WTC11 (cell line): ENCODE measurements around the gene GLIPR1. TPM values are rescaled to one million over a fixed set of nuclear protein-coding genes. Genes with fewer than 3 reads are reported as not detected.

Experiments
- ATAC-seq: fragments of 200-7000 bp; cut with Tn5 transposase; 2 replicates; pipeline ENCODE4 v1.10.0; 2021; ENCODE audit warnings: mild to moderate bottlenecking, moderate library complexity
- CTCF ChIA-PET: fragments of 300-600 bp; sonication (Branson Sonifier 250); formaldehyde crosslinking; loops from one replicate; lab custom pipeline; 2021; ENCODE audit warnings: antibody characterized with exemption; lab: Charles Lee
- POLR2A ChIA-PET: fragments of 350-600 bp; sonication (Branson Sonifier 250); formaldehyde crosslinking; loops from one replicate; lab custom pipeline; 2021; ENCODE audit warnings: antibody characterized with exemption; lab: Charles Lee
- DNase-seq: peaks from one replicate; pipeline ENCODE4 v3.0.0; 2021; ENCODE audit warnings: low spot score
- H3K27ac Mint-ChIP-seq: 2 replicates; pipeline ENCODE4 v1.8.0; 2021; ENCODE audit warnings: mixed read lengths
- H3K27me3 Mint-ChIP-seq: 2 replicates; pipeline ENCODE4 v1.8.0; 2021; ENCODE audit warnings: low read depth, mild to moderate bottlenecking, moderate library complexity, mixed read lengths
- H3K36me3 Mint-ChIP-seq: 2 replicates; pipeline ENCODE4 v1.8.0; 2021; ENCODE audit warnings: mixed read lengths
- H3K4me1 Mint-ChIP-seq: 2 replicates; pipeline ENCODE4 v1.8.0; 2022; ENCODE audit warnings: mixed read lengths
- H3K4me3 Mint-ChIP-seq: 2 replicates; pipeline ENCODE4 v1.8.0; 2021; ENCODE audit warnings: mild to moderate bottlenecking, moderate library complexity, mixed read lengths
- H3K9me3 Mint-ChIP-seq: 2 replicates; pipeline ENCODE4 v1.8.0; 2021; ENCODE audit warnings: mixed read lengths
- AR ChIP-seq: fragments of 250-450 bp; sonication (Bioruptor Pico); IDR thresholded peaks from 2 replicates; pipeline ENCODE4 v1.9.0; 2021; ENCODE audit warnings: mild to moderate bottlenecking
- ATF1 ChIP-seq: sonication (generic); formaldehyde crosslinking; IDR thresholded peaks from 2 replicates; pipeline ENCODE4 v1.8.1; 2023; ENCODE audit warnings: mild to moderate bottlenecking, moderate library complexity, missing genetic modification reagents
- CBFB ChIP-seq: sonication (generic); formaldehyde crosslinking; IDR thresholded peaks from 2 replicates; pipeline ENCODE4 v1.8.1; 2022; ENCODE audit warnings: mild to moderate bottlenecking, low read depth, missing genetic modification reagents
- CDX4 ChIP-seq: fragments of 250-450 bp; sonication (Bioruptor Pico); IDR thresholded peaks from 2 replicates; pipeline ENCODE4 v1.9.0; 2021; ENCODE audit warnings: moderate library complexity, mild to moderate bottlenecking, inconsistent platforms, borderline replicate concordance
- CREM ChIP-seq: sonication (generic); formaldehyde crosslinking; IDR thresholded peaks from 2 replicates; pipeline ENCODE4 v1.8.1; 2022; ENCODE audit warnings: mild to moderate bottlenecking, missing genetic modification reagents, moderate library complexity
- FOXK1 ChIP-seq: sonication (generic); formaldehyde crosslinking; IDR thresholded peaks from 2 replicates; pipeline ENCODE4 v1.8.0; 2022; ENCODE audit warnings: mild to moderate bottlenecking, moderate library complexity, missing genetic modification reagents
- IRF1 ChIP-seq: sonication (generic); formaldehyde crosslinking; IDR thresholded peaks from 2 replicates; pipeline ENCODE4 v1.8.0; 2023; ENCODE audit warnings: missing genetic modification reagents
- IRF2 ChIP-seq: sonication (generic); formaldehyde crosslinking; IDR thresholded peaks from 2 replicates; pipeline ENCODE4 v1.8.0; 2022; ENCODE audit warnings: low read depth, missing genetic modification reagents, borderline replicate concordance
- JAZF1 ChIP-seq: fragments of 250-450 bp; sonication (Bioruptor Pico); IDR thresholded peaks from 2 replicates; pipeline ENCODE4 v1.9.0; 2021; ENCODE audit warnings: moderate library complexity, mild to moderate bottlenecking, inconsistent platforms
- MLX ChIP-seq: sonication (generic); formaldehyde crosslinking; IDR thresholded peaks from 2 replicates; pipeline ENCODE4 v1.8.1; 2023; ENCODE audit warnings: mild to moderate bottlenecking, missing genetic modification reagents, moderate library complexity
- NFE2L1 ChIP-seq: sonication (generic); formaldehyde crosslinking; IDR thresholded peaks from 2 replicates; pipeline ENCODE4 v1.8.1; 2023; ENCODE audit warnings: missing genetic modification reagents
- NR1H2 ChIP-seq: sonication (generic); formaldehyde crosslinking; IDR thresholded peaks from 2 replicates; pipeline ENCODE4 v1.9.0; 2021; ENCODE audit warnings: mild to moderate bottlenecking, moderate library complexity, missing genetic modification reagents
- PRRX2 ChIP-seq: fragments of 250-450 bp; sonication (Bioruptor Pico); IDR thresholded peaks from 2 replicates; pipeline ENCODE4 v1.8.0; 2021; ENCODE audit warnings: mild to moderate bottlenecking
- SP1 ChIP-seq: sonication (generic); formaldehyde crosslinking; conservative IDR thresholded peaks from 2 replicates; pipeline ENCODE4 v1.8.1; 2022; ENCODE audit warnings: missing genetic modification reagents
- ZBTB21 ChIP-seq: sonication (generic); formaldehyde crosslinking; IDR thresholded peaks from 2 replicates; pipeline ENCODE4 v1.8.1; 2023; ENCODE audit warnings: mild to moderate bottlenecking, missing genetic modification reagents, borderline replicate concordance
- ZBTB43 ChIP-seq: sonication (generic); formaldehyde crosslinking; IDR thresholded peaks from 2 replicates; pipeline ENCODE4 v1.8.1; 2023; ENCODE audit warnings: mild to moderate bottlenecking, missing genetic modification reagents
- ZNF317 ChIP-seq: sonication (generic); formaldehyde crosslinking; IDR thresholded peaks from 2 replicates; pipeline ENCODE4 v1.8.1; 2023; ENCODE audit warnings: low read depth, mild to moderate bottlenecking, moderate library complexity, missing genetic modification reagents, borderline replicate concordance
- ZNF396 ChIP-seq: fragments of 250-450 bp; sonication (Bioruptor Pico); IDR thresholded peaks from 2 replicates; pipeline ENCODE4 v1.8.0; 2021; ENCODE audit warnings: mild to moderate bottlenecking, moderate library complexity, borderline replicate concordance
- ZNF416 ChIP-seq: fragments of 250-450 bp; sonication (Bioruptor Pico); IDR thresholded peaks from 2 replicates; pipeline ENCODE4 v1.9.0; 2021; ENCODE audit warnings: mild to moderate bottlenecking, inconsistent platforms
- total RNA-seq: library from RNA; stranded (reverse); gene quantifications from 3 replicates; pipeline ENCODE4 v1.2.3, GENCODE V29; 2021
- TF ChIP-seq, protein P1 (sequence below): sonication (generic); formaldehyde crosslinking; IDR thresholded peaks from 2 replicates; pipeline ENCODE4 v1.8.1; 2022; ENCODE audit warnings: low read depth, missing genetic modification reagents, borderline replicate concordance
- TF ChIP-seq, protein P2 (sequence below): fragments of 250-450 bp; sonication (Bioruptor Pico); IDR thresholded peaks from 2 replicates; pipeline ENCODE4 v2.1.2; 2022; ENCODE audit warnings: mild to moderate bottlenecking, moderate library complexity
- TF ChIP-seq, protein P3 (sequence below): sonication (generic); formaldehyde crosslinking; IDR thresholded peaks from 2 replicates; pipeline ENCODE4 v1.8.1; 2023; ENCODE audit warnings: mild to moderate bottlenecking, missing genetic modification reagents, moderate library complexity

Gene GLIPR1
- total RNA-seq, 1 experiment from 2014 or later = 0.28 TPM

DNA sequence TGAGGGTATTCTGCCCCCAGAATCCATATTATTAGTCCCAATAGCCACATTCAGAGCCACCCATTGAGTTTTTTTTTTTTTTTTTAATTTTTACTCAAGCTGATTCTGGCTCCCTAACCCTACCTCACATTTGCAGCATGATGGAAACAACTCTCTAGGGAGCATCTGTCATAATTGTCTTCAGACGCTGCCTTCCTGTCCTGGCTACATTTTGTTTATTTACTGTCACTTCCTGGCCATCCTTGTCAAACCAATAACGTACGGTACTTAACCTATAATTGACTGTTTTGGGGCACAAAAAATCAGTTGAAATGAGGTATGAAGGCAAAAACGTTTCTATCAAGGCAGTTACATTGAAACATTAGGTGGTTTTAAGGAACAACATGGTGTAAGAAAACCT is 2.1 kb downstream of the GLIPR1 start:
- Mint-ChIP-seq H3K4me1 (peaks cover 33% of the 10 kb centered on the region), H3K36me3 (no peaks in the 10 kb centered on the region), H3K4me3 (no peak overlapping the region), H3K9me3 (no peaks in the 10 kb centered on the region), H3K27ac (no peak overlapping the region), H3K27me3 (no peaks in the 10 kb centered on the region)
- TF ChIP-seq IRF2 (CRISPR knock-in tag) (no peak), ZNF317 (CRISPR knock-in tag) (no peak), AR (CRISPR knock-in tag) (no peak), ZNF416 (no peak), NFE2L1 (CRISPR knock-in tag) (no peak), CBFB (CRISPR knock-in tag) (no peak), FOXK1 (CRISPR knock-in tag) (no peak), ZBTB21 (CRISPR knock-in tag) (no peak)
- TF ChIP-seq, protein P1, sequence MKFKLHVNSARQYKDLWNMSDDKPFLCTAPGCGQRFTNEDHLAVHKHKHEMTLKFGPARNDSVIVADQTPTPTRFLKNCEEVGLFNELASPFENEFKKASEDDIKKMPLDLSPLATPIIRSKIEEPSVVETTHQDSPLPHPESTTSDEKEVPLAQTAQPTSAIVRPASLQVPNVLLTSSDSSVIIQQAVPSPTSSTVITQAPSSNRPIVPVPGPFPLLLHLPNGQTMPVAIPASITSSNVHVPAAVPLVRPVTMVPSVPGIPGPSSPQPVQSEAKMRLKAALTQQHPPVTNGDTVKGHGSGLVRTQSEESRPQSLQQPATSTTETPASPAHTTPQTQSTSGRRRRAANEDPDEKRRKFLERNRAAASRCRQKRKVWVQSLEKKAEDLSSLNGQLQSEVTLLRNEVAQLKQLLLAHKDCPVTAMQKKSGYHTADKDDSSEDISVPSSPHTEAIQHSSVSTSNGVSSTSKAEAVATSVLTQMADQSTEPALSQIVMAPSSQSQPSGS (CRISPR knock-in tag) = no peak
- DNase-seq (no peak), ATAC-seq (no peak)
- CTCF ChIA-PET = interaction anchor here (0.6 to 0.9 kb wide), 2 partner anchors 85 to 1099 kb away, joined by 3 read pairs; no protein-coding TSS in a partner anchor
- POLR2A ChIA-PET = interaction anchor here (0.6 kb wide), 1 partner anchor 877 kb away, joined by 3 read pairs; no protein-coding TSS in a partner anchor

DNA sequence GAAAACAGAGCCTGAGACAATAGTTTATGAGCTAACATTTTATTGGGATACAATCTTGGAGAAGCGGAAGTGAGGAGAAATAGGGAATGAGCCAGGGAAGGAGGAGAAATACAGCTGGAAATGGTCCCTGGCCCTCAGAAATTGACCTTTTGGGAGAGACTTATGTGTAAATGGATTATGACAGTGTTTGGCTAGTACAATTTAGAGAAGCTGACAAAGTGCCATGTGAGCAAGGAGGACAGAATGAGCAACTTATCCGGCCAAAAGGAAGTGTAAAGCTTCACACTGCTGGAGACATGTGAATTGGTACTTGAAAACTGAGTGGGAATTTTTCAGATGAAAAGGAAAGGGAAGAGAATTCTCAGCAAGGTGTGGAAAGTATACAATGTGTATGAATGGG is 2.9 kb downstream of the GLIPR1 start:
- Mint-ChIP-seq H3K4me3 (no peak overlapping the region), H3K27ac (no peak overlapping the region; the same call in 1 of the 2 replicates), H3K4me1 (peaks cover 37% of the 10 kb centered on the region), H3K9me3 (no peaks in the 10 kb centered on the region), H3K36me3 (no peaks in the 10 kb centered on the region), H3K27me3 (no peaks in the 10 kb centered on the region)
- CTCF ChIA-PET = interaction anchor here (0.8 to 4.8 kb wide), 7 partner anchors 9 to 675 kb away, joined by 3 to 40 read pairs (median 4); partner anchors contain the start of genes CAPS2, GLIPR1L1 and GLIPR1L2
- no peak for DNase-seq
- POLR2A ChIA-PET = no interaction called here
- ATAC-seq = no peak
- TF ChIP-seq CREM (no peak), SP1 (no peak), NFE2L1 (CRISPR knock-in tag) (no peak), JAZF1 (CRISPR knock-in tag) (no peak), CBFB (CRISPR knock-in tag) (no peak), ZBTB43 (no peak), PRRX2 (CRISPR knock-in tag) (no peak), NR1H2 (CRISPR knock-in tag) (no peak), MLX (CRISPR knock-in tag) (no peak), CDX4 (CRISPR knock-in tag) (no peak), ZNF396 (CRISPR knock-in tag) (no peak), IRF1 (CRISPR knock-in tag) (no peak), ATF1 (CRISPR knock-in tag) (no peak)
- TF ChIP-seq, protein P1 (CRISPR knock-in tag) = no peak
- TF ChIP-seq, protein P2, sequence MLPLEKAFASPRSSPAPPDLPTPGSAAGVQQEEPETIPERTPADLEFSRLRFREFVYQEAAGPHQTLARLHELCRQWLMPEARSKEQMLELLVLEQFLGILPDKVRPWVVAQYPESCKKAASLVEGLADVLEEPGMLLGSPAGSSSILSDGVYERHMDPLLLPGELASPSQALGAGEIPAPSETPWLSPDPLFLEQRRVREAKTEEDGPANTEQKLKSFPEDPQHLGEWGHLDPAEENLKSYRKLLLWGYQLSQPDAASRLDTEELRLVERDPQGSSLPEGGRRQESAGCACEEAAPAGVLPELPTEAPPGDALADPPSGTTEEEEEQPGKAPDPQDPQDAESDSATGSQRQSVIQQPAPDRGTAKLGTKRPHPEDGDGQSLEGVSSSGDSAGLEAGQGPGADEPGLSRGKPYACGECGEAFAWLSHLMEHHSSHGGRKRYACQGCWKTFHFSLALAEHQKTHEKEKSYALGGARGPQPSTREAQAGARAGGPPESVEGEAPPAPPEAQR (CRISPR knock-in tag) = no peak
- TF ChIP-seq, protein P3, sequence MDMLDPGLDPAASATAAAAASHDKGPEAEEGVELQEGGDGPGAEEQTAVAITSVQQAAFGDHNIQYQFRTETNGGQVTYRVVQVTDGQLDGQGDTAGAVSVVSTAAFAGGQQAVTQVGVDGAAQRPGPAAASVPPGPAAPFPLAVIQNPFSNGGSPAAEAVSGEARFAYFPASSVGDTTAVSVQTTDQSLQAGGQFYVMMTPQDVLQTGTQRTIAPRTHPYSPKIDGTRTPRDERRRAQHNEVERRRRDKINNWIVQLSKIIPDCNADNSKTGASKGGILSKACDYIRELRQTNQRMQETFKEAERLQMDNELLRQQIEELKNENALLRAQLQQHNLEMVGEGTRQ = no peak
